Activated CD4-positive, alpha-beta T cell treated with anti-CD3 and anti-CD28 coated beads, Interleukin-2, amount 10 ng/mL, durations not matched to agents 7 days and 5 days (primary cell): Measurements from ENCODE around the gene GABRB3. TPM values are rescaled to one million over a fixed set of nuclear protein-coding genes. Genes with fewer than 3 reads are reported as not detected.
"Not testable (repeated sequence)": the region's sequence is repeated elsewhere in the genome, so short reads cannot be mapped to it uniquely, and the experiment has no call there.

ENCODE experiments used
- CTCF ChIA-PET: fragments of 350-600 bp; sonication (Branson Sonifier 250); formaldehyde crosslinking; loops from one replicate; lab custom pipeline; 2021; ENCODE audit warnings: antibody characterized with exemption; lab: Charles Lee
- POLR2A ChIA-PET: fragments of 350-600 bp; sonication (Branson Sonifier 250); formaldehyde crosslinking; loops from one replicate; lab custom pipeline; 2021; ENCODE audit warnings: antibody characterized with exemption; lab: Charles Lee
- DNase-seq: peaks from one replicate; pipeline ENCODE4 v3.0.0-alpha.2; 2020
- H3K27ac Mint-ChIP-seq: one replicate; pipeline ENCODE4 v1.8.0; 2021; ENCODE audit warnings: mild to moderate bottlenecking, moderate library complexity, mixed read lengths
- H3K27me3 Mint-ChIP-seq: one replicate; pipeline ENCODE4 v1.8.0; 2021; ENCODE audit warnings: mixed read lengths
- H3K36me3 Mint-ChIP-seq: one replicate; pipeline ENCODE4 v1.8.0; 2021; ENCODE audit warnings: low read depth, mixed read lengths
- H3K4me1 Mint-ChIP-seq: one replicate; pipeline ENCODE4 v1.8.0; 2021; ENCODE audit warnings: mixed read lengths
- H3K4me3 Mint-ChIP-seq: one replicate; pipeline ENCODE4 v1.8.0; 2021; ENCODE audit warnings: mild to moderate bottlenecking, moderate library complexity, mixed read lengths
- H3K9me3 Mint-ChIP-seq: one replicate; pipeline ENCODE4 v1.8.0; 2021; ENCODE audit warnings: mixed read lengths
- total RNA-seq, 2 experiments: library from RNA; stranded (reverse); gene quantifications; one replicate each; pipeline ENCODE4 v1.2.3, GENCODE V29; 2021

GABRB3 gene
- total RNA-seq, 2 experiments from 2014 or later: 0.12 TPM; not detected in 1

DNA sequence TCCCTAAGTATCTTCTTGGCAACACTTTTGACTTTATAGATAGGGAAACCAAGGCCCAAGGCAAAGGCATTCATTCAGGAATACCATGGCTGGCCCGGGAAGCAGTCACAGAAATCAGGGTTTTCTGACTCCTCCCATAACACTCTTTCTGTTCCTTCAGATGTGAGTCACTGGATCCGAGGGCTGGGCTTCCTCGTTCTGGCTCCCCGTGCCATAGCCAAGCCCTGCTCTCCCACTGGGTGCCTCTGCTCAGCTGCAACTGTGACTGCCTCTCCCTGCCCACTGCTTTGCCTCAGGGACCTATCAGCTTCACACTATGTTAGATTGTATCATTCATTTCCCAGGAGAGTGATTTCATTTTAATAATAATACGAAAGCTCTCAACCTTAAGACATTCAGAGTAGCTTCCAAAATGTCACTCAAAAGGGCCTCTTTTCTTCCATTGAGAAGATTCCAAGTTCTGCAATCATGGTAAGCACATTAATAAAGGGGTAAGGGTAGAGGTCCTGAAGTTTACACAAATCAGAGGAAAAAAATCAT lies 50.2 kb downstream of the GABRB3 start:
- no peaks in the 10 kb centered on the region for H3K27me3 Mint-ChIP-seq
- H3K27ac Mint-ChIP-seq: no peak overlapping the region
- no peak overlapping the region for H3K4me3 Mint-ChIP-seq
- ChIA-PET CTCF (no interaction called here), POLR2A (no interaction called here)
- no peaks in the 10 kb centered on the region for H3K36me3 Mint-ChIP-seq
- no peak for DNase-seq
- H3K4me1 Mint-ChIP-seq: no peaks in the 10 kb centered on the region
- H3K9me3 Mint-ChIP-seq: peaks cover 10% of the 10 kb centered on the region

- Mint-ChIP-seq H3K4me1 (no peaks in the 10 kb centered on the region), H3K36me3 (no peaks in the 10 kb centered on the region), H3K27me3 (no peaks in the 10 kb centered on the region), H3K9me3 (peaks cover 15% of the 10 kb centered on the region), H3K27ac (no peak overlapping the region), H3K4me3 (no peak overlapping the region)
- ChIA-PET POLR2A (no interaction called here), CTCF (no interaction called here)
- DNase-seq: no peak
These were observed 51.5 kb downstream of the GABRB3 start for GRCh38 chr15:26721232-26721967.

DNA sequence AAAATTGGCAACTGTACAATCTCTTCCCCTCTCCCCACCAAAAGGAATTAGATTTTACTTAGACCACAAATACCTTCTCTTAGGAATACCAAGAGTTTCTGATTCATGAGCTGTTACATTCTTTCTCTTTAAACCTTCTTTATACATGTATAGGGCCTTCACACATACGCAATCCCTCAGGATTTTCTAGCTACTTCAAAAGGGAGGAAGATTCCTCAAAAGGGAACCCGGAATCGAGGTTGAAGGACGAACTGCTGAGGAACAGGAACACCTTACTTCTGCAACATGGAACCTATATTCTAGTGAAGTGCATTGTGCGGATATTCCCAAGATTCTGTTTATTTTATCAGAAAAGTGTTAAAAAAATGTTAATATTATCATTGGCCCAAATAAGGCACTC lies 52.3 kb downstream of the GABRB3 start:
- no peak for DNase-seq
- CTCF ChIA-PET: no interaction called here
- Mint-ChIP-seq H3K27ac (no peak overlapping the region), H3K4me1 (no peaks in the 10 kb centered on the region), H3K9me3 (peaks cover 14% of the 10 kb centered on the region), H3K36me3 (no peaks in the 10 kb centered on the region), H3K27me3 (no peaks in the 10 kb centered on the region), H3K4me3 (no peak overlapping the region)
- POLR2A ChIA-PET: no interaction called here

DNA sequence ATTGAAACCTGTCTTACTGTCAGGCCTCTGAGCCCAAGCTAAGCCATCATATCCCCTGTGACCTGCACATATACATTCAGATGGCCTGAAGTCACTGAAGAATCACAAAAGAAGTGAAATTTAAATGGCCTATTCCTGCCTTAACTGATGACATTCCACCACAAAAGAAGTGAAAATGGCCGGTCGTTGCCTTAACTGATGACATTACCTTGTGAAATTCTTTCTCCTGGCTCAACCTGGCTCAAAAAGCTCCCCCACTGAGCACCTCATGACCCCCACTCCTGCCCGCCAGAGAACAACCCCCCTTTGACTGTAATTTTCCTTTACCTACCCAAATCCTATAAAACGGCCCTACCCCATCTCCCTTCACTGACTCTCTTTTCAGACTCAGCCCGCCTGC lies 53.0 kb downstream of the GABRB3 start:
- H3K27me3 Mint-ChIP-seq, H3K4me1 Mint-ChIP-seq, H3K27ac Mint-ChIP-seq, H3K4me3 Mint-ChIP-seq, DNase-seq, CTCF ChIA-PET, H3K36me3 Mint-ChIP-seq, POLR2A ChIA-PET: not testable (repeated sequence)
- H3K9me3 Mint-ChIP-seq: peaks cover 14% of the 10 kb centered on the region

DNA sequence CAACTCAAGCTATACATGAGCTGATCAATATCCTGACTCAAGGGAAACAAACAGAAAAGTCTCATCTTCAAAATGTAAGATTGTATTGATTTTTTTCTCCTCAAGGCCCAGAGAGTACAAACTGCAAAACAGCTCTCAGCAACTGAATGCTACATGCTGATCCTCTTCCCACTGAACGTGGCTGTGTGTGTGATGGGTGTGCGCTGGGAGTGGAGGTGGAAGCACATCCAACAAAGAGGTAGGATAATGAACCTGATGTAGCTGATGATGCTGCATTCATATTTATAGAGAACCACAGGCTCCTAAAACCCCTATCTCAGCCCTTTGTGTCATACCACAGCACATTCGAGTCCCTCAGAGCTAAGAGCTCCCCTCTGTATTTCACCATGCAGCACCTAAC lies 56.8 kb downstream of the GABRB3 start:
- Mint-ChIP-seq H3K9me3 (peaks cover 21% of the 10 kb centered on the region), H3K27me3 (no peaks in the 10 kb centered on the region), H3K4me3 (no peak overlapping the region), H3K36me3 (no peaks in the 10 kb centered on the region), H3K27ac (no peak overlapping the region), H3K4me1 (no peaks in the 10 kb centered on the region)
- DNase-seq: no peak
- ChIA-PET CTCF (no interaction called here), POLR2A (no interaction called here)

- Mint-ChIP-seq H3K4me1 (no peaks in the 10 kb centered on the region), H3K9me3 (peaks cover 20% of the 10 kb centered on the region), H3K27me3 (no peaks in the 10 kb centered on the region), H3K36me3 (no peaks in the 10 kb centered on the region), H3K27ac (no peak overlapping the region), H3K4me3 (no peak overlapping the region)
- DNase-seq: no peak
- CTCF ChIA-PET: no interaction called here
- POLR2A ChIA-PET: no interaction called here
These were observed 59.4 kb downstream of the GABRB3 start for GRCh38 chr15:26713498-26713897.

DNA sequence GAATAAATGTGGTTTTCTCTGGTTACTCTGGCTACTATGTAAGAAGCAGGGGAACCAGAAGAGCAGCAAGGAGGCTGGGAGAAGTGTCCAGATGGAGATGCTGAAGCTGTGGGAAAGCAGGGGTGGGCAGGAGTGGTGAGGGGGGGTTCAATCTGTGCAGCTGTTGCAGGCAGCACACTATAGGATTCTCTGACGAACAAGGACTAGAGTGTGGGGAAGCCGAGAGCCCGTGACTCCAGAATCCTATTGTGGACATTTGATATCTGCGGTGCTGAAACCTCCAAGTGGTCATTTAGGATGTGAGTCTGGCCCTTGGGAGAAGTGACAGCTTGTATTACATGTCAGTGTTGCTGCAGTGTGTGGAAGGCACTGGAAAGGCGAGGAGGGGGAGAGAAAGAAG lies 60.5 kb downstream of the GABRB3 start:
- H3K9me3 Mint-ChIP-seq: peaks cover 20% of the 10 kb centered on the region
- H3K27me3 Mint-ChIP-seq: no peaks in the 10 kb centered on the region
- ChIA-PET POLR2A (no interaction called here), CTCF (no interaction called here)
- no peak overlapping the region for H3K27ac Mint-ChIP-seq
- no peaks in the 10 kb centered on the region for H3K4me1 Mint-ChIP-seq
- no peak for DNase-seq
- no peak overlapping the region for H3K4me3 Mint-ChIP-seq
- H3K36me3 Mint-ChIP-seq: no peaks in the 10 kb centered on the region

DNA sequence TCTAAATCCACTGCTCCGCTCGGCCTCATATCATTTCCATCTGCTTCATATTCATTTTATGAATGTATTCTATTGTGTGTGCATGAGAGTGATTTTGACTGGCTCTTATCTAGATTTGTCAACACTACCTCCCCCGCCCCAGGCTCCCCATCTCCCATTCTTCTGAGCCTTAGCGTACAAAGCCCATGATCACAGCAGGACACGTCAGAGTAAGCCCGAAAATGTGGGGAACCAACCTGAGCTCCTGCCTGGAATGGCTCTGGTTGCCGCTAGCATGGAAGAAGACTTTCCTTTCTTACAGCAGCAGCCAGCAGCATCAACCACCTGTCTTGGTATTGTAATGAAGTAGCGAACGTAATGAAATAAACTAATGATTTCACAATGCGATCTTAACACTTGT lies 61.4 kb downstream of the GABRB3 start:
- Mint-ChIP-seq H3K4me3 (no peak overlapping the region), H3K36me3 (no peaks in the 10 kb centered on the region), H3K27ac (no peak overlapping the region), H3K27me3 (no peaks in the 10 kb centered on the region), H3K4me1 (no peaks in the 10 kb centered on the region), H3K9me3 (peaks cover 18% of the 10 kb centered on the region)
- DNase-seq: no peak
- CTCF ChIA-PET: no interaction called here
- POLR2A ChIA-PET: no interaction called here

DNA sequence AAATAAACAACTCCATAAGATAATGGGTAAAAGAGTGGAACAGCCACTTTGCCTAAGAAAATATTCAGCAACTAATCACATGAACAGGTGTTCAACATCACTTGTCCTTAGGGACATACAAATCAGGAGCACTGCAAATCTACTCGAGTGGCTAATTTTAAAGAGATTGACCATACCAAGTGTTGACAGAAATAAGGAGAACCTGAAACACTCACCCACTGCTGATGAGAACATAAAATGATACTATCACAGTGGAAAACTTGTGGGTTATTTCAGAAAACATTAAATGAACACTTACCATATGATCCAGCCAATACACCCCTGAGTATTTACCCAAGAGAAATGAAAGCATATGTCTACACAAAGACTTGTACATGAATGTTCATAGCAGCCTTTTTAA lies 70.5 kb downstream of the GABRB3 start:
- Mint-ChIP-seq H3K9me3 (peaks cover 27% of the 10 kb centered on the region), H3K4me1 (no peaks in the 10 kb centered on the region), H3K4me3 (no peak overlapping the region), H3K27ac (no peak overlapping the region), H3K27me3 (no peaks in the 10 kb centered on the region), H3K36me3 (no peaks in the 10 kb centered on the region)
- CTCF ChIA-PET: no interaction called here
- no peak for DNase-seq
- POLR2A ChIA-PET: no interaction called here

DNA sequence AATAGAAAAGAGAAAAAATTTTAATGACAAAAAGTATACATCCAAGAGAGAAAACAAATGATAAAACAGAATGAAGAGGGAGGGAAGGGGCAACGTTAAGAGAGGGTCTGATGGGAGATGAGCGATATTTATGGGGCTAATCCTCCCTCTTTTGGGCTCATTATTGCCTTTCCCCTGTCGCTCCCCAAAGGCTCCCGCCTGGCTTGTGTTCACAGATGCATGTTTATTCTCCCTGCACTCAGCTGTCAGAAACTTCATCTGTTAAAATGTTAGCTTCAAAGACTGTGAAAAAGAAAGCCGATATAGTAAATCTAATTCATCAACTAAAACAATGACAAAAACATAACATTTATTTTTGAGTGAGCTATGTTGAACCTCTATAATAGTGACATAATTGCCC lies 74.3 kb downstream of the GABRB3 start:
- Mint-ChIP-seq H3K27ac (no peak overlapping the region), H3K9me3 (peaks cover 25% of the 10 kb centered on the region), H3K4me3 (no peak overlapping the region), H3K4me1 (no peaks in the 10 kb centered on the region), H3K27me3 (no peaks in the 10 kb centered on the region), H3K36me3 (no peaks in the 10 kb centered on the region)
- ChIA-PET CTCF (no interaction called here), POLR2A (no interaction called here)
- no peak for DNase-seq

- peaks cover 29% of the 10 kb centered on the region for H3K9me3 Mint-ChIP-seq
- no peak overlapping the region for H3K27ac Mint-ChIP-seq
- ChIA-PET POLR2A (no interaction called here), CTCF (no interaction called here)
- H3K36me3 Mint-ChIP-seq: no peaks in the 10 kb centered on the region
- no peak for DNase-seq
- no peaks in the 10 kb centered on the region for H3K4me1 Mint-ChIP-seq
- H3K27me3 Mint-ChIP-seq: no peaks in the 10 kb centered on the region
- H3K4me3 Mint-ChIP-seq: no peak overlapping the region
These were observed 75.0 kb downstream of the GABRB3 start for GRCh38 chr15:26697913-26698312.

- Mint-ChIP-seq H3K27ac (no peak overlapping the region), H3K36me3 (no peaks in the 10 kb centered on the region), H3K4me3 (no peak overlapping the region), H3K9me3 (peaks cover 22% of the 10 kb centered on the region), H3K4me1 (no peaks in the 10 kb centered on the region), H3K27me3 (no peaks in the 10 kb centered on the region)
- POLR2A ChIA-PET: no interaction called here
- CTCF ChIA-PET: no interaction called here
- DNase-seq: no peak
These were observed 81.6 kb downstream of the GABRB3 start for GRCh38 chr15:26691249-26691648.

GRCh38 chr15:26690778-26691177 lies 82.1 kb downstream of the GABRB3 start:
- H3K4me1 Mint-ChIP-seq: no peaks in the 10 kb centered on the region
- ChIA-PET CTCF (no interaction called here), POLR2A (no interaction called here)
- DNase-seq: no peak
- H3K9me3 Mint-ChIP-seq: peaks cover 22% of the 10 kb centered on the region
- H3K36me3 Mint-ChIP-seq: no peaks in the 10 kb centered on the region
- no peak overlapping the region for H3K27ac Mint-ChIP-seq
- H3K27me3 Mint-ChIP-seq: no peaks in the 10 kb centered on the region
- no peak overlapping the region for H3K4me3 Mint-ChIP-seq

GRCh38 chr15:26689462-26689861 lies 83.4 kb downstream of the GABRB3 start:
- ChIA-PET CTCF (no interaction called here), POLR2A (no interaction called here)
- DNase-seq: no peak
- no peaks in the 10 kb centered on the region for H3K4me1 Mint-ChIP-seq
- H3K4me3 Mint-ChIP-seq: no peak overlapping the region
- no peak overlapping the region for H3K27ac Mint-ChIP-seq
- H3K36me3 Mint-ChIP-seq: no peaks in the 10 kb centered on the region
- H3K27me3 Mint-ChIP-seq: no peaks in the 10 kb centered on the region
- peaks cover 19% of the 10 kb centered on the region for H3K9me3 Mint-ChIP-seq
